ENCODE data around the gene TBC1D8.

The TBC1D8 gene

DNA sequence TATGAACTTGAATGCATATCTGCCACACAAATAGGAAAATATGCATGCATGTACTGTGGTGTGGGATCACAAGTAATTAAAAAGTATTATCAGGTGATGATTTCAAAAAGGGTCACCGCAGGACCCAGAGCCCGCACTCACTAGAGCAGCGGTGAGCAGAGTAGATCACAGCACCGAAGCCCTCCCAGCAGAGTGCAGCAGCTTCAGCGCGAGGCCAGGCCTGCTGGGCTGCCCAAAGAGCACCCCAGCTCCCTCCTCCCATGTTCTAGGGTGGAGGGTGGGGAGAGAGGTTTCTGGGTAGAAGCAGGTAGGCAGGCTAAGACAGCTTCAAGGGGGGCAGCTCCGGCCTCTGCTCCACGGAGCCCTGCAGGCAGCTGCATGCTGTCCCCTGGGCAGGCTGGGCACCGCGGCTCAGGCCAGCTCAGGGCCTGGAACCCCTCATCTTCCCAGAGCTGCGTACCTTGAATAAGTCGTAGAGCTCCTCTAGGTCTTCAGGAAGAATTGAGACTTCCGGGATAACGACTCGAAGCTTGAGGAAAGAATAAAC is 124.2 kb downstream of the TBC1D8 start:
- no peak for DNase-seq (ENCODE audit: low spot score)

DNA sequence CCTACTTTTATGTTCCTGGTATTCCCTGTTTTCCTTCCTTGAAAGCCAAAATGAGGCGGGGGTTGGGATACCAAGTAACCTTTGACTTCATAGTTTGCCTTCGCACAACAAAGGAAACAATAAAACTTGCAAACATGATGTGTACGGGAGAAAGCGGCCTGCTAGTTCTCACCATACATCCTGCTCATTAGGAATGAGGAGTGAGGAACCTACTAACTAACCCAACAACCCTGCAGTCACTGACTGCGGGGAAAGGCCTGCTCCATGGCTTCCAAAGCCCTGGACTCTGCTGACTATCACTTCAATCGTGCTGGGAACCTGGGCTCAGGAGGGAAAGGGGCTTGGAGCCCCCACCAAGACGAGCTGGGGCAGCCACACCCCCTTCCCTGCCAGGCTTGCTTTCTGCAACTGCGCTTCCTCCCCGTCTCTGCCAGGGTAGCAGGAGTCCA is 124.9 kb downstream of the TBC1D8 start:
- DNase-seq (ENCODE audit: low spot score): no peak

DNA sequence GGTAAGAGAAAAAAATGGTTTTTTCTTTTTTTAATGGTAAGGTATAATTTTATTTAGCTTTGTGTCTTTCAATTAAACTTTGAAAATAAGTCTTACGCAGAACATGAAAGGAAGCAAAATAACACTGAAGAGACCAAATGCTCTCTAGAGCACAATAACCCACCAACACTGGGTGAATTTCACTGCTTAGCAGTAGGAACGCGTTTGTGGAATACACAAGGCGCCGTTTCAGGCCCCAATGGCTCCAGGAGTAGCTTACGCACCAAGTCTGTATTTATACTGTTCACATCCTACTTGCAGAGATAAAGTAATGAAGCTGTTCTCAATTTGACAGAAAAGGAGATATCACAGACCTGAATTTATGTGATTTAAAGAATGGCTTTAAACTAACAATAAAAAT is 125.6 kb downstream of the TBC1D8 start:
- DNase-seq (ENCODE audit: low spot score): no peak

DNA sequence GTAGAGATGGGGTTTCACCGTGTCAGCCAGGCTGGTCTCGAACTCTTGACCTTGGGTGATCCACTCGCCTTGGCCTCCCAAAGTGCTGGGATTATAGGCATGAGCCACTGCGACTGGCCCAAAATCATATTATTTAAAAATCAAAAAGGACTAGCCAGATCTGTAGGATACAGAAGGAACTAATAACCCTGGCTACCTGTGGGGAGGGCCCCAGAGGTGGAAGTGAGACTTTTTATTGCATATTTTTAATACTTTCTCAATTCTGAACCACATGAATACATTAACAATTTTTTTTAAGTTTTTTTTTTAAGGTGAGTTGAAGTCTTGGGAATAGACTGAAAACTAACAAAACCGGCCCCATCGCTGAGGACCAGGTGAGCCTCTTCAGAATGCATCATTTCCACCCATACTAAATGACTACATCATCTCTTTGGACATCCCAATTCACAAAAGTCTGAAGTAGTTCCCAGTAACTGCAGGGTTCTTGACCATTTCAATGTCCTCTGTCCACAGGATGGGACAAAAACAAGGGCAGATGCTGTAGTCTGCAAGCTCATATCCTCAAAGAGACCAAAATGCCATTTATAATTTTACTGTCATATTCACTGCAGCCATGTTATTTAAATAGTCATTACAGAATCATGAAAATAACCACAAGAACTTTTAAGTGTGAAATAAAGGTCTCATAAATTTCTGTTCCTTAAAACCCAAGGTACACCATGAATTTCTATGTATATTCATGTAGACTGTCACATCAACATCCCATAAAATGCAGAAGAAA is 127.7 kb downstream of the TBC1D8 start:
- DNase-seq (ENCODE audit: low spot score): no peak

DNA sequence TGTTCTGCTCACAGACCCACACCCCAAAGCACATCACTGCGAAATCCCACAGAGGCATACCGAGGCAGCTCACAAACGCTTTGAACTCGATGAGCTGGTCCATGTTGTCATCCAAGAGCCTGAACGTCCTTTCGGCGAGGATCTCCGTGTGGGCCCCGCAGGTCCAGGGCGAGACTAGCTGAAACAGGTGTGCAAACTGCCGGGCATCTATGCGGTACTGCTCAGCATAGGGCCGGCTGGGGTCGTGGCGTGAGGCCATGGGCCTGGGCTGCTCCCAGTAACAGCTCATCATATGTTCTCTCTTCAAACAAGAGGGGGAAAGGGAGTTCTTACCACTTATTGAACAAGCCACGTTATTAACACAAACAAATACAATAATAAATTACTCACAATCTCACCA is 129.0 kb downstream of the TBC1D8 start:
- DNase-seq (ENCODE audit: low spot score): no peak

DNA sequence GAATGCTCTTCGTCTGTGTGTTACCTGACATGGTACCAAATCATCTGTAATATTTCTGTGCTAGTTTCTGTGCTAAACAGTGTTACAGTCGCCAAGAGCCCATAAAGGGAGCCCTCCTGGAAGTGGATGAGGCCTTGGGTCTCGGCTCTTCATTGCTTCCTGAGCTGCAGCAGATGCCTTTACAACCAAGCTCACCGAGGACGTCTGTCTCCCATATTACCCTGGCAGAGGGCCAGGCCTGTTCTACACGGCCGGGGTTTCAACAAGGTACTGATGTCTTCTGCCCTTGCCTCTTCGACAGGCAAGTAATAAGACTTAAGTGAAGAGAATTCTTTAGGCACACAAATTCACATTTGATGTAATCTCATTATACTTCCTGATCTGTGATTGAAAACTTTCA is 132.2 kb downstream of the TBC1D8 start:
- DNase-seq (ENCODE audit: low spot score): no peak

DNA sequence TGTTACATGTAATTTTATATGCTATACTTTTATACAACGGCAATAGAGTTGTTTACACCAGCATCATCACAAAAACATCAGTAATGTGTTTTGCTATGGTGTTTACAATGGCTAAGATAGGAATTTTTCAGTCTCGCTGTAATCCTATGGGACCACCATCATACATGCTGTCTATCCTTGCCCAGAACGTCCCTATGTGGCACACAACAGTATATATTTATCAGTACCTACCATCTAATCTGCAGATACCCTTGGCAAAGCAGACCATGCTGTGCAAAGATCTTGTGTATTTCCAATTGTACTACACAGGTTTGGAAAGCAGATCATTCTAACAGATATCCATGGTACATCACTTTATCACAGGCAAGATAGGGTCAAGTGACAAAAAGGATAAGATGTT is 133.8 kb downstream of the TBC1D8 start:
- DNase-seq (ENCODE audit: low spot score): no peak

DNA sequence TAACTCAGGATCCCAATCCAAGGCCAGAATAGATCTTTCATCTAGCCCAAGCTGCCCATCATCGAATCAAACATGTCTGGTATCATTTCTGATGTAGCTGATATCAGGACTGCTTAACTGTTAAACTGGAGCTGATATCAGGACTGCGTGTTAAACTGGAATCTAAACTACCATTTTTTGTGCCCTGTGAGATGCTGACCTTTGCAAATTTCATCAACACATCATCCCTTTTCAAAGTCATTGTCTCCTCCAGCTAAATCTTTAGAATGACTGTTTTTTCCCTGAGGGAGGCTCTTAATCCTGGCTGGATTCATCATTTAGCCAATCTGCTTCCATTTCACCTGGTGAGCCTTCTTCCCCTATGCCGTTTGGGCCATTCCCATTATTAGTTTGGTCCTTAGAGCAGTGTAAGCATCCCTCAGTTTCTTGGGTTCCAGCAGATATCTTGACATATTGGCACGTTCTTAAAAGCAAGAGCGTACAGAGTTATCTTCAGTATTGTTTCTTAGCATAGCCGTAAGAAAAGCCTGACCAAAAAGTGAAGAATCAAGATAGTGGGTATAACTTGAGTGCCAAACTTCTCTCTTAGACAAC is 136.8 kb downstream of the TBC1D8 start:
- no peak for DNase-seq (ENCODE audit: low spot score)

DNA sequence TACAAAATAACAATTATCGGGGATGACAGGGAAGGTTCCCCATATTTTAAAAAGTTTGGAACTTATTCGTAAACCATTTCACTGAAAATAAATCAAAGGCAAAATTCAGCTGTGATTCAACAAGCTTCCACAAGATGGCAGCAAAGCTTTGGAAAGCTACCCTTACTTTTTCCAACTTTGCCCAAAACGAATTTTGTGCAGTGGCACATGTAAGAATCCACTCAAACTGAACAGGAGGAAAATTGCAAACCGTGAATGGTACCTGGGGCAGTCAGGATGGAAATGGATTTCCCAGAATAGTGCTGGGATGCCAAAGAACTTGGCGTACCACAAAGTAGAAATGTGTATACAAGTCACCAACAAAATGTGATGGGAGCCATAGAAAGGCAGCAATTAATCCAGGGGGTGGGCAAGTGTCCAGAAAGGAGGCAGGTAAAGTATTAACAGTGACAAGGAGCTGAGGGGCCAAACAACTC is 138.4 kb downstream of the TBC1D8 start:
- DNase-seq (ENCODE audit: low spot score): peak; percentile 34

DNA sequence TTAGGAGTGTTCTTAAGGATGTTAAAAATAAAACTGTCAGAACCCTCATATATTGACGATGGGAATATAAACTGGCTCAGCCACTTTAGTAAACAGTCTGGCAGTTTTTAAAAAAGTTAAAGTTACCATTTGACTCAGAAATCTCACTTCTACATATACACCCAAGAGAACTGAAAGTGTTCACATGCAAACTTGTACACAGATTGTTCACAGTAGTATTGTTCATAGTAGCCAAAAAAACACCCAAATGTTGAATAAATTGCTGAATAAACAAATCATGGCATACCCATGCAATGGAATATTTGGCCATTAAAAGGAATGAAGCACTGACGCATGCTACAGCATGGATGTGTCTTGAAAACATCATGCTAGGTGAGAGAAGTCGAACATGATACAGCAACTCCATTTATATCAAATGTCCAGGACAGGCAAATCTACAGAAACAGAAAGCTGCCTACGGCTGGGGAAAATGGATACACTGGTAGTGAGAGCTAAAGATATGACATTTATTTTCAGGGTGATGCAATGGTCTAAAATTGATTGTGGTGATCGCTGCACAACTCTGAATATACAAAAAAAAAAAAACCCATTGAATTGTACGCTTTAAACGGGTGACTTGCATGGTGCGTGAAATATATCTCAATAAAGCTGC is 139.0 kb downstream of the TBC1D8 start:
- peak; percentile 46 for DNase-seq (ENCODE audit: low spot score)

DNA sequence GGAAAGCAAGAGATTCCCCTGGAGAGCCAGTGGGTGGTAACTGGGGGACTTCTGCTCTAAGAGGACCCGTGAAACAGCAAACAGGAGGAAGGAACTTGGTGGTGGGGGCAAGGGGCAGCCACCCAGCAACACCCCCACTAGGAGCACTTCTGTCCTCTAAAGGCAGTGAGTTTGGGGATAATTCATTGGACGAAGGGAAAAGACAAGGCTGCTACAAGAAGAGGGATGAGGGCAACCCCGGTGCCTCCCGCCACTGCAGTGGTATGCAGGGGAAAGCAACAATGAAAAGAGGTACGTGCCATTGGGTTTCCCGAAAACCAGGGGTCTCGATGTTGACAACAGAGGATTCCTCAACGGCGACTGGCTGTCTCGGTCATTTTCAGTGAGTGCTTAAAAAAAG is 140.0 kb downstream of the TBC1D8 start:
- no peak for DNase-seq (ENCODE audit: low spot score)

DNA sequence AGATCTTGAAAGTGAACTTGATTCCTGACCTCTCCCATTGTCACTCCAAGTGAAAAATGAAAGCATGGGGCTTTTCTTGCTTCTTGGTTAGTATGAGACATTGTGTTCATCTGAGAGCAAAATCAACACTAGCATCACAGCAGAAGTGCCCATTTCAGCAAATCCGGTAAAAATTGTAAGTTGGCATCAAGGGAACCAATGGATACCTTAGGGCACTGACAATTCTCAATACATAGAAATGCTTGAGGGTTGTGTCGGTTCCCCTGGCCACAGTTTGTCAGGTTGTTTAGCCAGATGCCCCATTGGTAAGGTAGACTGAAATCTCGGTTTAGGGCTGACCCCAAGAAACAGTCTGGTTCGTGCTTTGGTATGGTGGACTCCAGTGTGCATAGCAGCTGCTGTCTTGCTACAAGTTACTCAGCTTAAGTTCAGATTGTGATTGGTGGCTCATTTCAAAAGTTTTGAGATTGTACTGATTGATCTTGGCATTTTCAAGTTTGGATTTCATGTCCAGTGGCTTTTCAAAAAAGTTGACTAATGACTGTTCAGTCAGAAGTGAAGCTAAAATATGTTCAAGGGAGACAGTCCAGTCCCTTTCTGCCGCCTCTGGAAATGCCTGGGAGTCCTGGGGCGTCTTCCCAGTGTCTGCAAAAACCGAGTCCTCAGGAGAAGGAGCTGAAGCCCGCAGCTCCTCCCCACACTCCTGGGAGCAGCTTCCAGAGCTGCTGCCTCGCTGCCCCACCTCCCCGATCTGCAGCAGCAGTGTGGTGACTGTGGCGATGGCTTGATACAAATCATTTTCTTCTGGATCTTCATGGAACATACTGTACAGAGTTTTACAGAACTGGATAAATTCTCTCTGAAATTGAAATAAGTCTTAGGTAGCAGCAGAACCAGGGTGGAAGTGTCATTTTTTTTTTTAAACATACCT is 143.5 kb downstream of the TBC1D8 start:
- peak; percentile 27 for DNase-seq (ENCODE audit: low spot score)

DNA sequence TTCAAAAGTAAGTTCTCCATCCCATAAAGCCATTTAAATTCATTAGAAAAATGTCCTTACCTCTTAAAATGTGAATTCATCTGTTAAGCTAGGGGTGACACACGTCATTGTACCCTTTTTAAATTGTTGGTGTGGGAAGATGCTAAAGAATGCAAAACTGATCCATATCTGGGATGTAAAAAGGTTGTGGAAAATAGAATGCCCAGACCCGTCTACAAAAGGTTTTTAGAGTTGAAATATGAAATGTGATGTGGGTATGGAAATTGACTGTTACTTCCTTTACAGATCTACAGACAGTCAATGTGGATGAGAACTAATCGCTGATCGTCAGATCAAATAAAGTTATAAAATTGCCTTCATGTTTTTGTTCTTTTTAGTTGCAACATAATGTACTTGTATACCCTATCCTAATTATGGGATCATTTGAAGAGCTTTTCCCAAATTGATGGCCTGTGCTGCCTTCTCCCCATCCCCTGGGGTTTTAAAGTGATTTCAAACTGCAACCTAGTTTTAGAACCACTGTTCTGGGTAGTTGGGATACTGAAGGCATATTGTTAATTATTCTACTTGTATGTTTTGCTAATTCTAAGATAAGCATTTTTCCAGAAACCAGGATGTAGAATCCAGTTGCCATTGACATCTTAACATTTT is 145.0 kb downstream of the TBC1D8 start:
- no peak for DNase-seq (ENCODE audit: low spot score)

DNA sequence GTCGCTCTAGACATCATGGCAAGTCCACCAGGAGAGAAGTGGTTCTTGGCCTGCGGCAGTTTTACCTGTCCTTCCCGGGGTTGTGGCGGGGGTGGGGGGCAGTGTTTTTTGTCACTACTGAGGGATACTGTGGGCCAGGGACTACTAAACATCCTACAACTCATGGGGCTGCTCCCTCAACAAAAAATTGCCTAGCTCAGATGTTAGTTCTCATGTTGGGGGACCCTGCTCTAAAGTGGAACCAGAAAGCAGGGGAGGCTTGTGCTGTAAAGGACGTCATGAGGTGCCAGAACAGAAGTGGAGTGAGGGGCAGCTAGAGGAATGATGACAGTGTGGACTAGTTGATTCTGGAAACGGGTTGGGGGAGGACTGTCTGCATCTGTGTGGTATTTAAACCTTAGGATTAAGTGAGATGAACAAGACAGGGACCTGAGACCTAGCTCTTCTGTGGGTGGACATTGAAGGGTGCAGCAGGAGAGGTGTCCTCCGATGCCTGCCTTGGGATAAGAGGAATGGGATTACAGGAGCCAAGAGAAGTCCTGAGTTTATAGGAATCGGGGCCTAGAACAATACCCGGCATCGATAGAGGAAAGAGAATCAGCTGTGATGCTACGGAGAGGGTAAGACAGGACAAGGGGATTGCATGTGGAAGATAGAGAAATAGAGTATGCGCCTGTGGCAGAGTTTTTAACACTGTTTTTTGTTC is 146.4 kb downstream of the TBC1D8 start:
- DNase-seq (ENCODE audit: low spot score): no peak

DNA sequence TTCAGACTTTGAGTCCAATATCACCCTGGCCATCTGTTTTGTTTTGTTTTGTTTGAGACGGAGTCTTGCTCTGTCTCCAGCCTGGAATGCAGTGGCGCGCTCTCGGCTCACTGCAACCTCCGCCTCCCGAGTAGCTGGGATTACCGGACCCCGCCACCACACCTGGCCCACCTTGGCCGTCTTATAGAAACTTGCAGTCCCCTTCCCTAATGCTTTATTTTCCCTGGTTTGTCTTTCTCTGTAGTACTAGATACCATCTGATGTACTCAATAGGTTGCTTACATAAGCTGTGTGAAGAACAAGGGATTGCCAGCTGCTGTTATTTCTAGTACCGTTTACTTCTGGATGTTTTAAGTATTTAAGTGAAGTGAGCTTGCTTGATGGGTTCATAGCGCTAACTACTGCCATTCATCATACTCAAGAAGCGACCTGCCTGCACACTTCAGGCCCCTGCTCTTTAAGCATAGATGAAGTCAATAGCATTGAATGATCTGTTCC is 147.9 kb downstream of the TBC1D8 start:
- no peak for DNase-seq (ENCODE audit: low spot score)

DNA sequence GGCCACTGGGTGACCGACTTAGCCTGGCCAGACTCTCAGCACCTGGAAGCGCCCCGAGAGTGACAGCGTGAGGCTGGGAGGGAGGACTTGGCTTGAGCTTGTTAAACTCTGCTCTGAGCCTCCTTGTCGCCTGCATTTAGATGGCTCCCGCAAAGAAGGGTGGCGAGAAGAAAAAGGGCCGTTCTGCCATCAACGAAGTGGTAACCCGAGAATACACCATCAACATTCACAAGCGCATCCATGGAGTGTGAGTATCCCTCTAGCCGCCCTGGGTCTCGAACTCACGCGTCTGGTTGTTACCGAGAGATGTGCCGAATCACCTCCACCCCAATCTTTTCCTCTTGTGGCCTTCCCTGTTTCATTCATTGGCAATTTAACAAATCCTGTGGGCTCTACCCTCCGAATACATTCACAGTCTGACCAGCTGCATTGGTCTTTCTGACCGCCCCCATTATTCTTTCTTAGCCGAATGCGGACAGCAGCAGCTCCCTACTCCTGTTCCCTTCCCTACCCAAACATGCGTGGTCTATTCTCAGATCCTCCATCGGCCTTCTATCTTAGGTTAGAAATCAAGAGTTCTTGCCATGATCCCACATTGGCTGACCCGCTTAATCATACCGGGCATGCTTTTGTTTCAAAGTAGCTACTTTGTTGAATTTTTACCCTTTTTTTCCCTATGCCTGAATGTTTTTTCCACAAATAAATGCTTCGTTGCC is 148.5 kb downstream of the TBC1D8 start:
- DNase-seq (ENCODE audit: low spot score): no peak

DNA sequence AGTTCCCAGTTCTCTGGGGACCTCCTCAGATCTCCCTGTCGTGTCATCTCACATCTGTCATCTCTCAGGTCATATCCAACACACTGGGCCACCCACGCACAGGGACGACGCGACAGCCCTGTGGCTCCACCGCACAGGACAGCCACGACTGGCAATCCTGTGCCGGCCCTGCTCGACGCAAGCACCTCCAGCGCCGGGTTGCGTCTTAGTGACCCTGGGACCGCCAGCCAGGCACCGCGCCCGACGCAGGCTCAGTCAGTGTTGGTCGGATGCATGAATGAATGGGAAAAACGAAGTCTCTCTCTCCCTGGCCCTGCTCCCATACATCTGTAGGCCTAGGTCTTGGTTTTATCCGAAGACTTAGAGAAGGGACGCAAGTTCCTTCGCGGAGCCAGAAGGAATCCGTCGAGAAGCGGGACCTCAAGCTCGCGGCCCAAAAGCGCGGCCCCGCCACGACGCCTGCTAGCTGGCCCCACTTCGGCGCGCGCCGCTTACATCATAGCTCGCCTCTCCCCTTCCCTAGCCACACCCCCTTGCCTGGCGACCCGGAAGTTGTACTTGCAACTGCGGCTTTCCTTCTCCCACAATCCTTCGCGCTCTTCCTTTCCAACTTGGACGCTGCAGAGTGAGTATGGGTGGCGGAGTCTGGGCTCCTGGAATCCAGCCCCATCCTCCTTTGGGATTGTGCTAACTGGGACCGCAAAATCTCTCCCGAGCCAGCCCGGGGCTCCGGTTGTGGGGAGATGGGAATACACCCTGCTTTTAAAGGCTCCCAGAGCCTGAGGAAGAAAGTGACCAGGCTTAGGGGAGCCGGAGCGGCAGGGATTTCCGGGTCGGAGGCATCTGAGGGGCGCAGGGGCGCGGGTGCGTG is 149.3 kb downstream of the TBC1D8 start, which contains the start of gene RPL31:
Gene RPL31 (plus strand): TSS at position 599 of the 871 bp plus-strand sequence. CDS start 413 bp downstream, outside the sequence.
- peak; percentile 96 for DNase-seq (ENCODE audit: low spot score)

DNA sequence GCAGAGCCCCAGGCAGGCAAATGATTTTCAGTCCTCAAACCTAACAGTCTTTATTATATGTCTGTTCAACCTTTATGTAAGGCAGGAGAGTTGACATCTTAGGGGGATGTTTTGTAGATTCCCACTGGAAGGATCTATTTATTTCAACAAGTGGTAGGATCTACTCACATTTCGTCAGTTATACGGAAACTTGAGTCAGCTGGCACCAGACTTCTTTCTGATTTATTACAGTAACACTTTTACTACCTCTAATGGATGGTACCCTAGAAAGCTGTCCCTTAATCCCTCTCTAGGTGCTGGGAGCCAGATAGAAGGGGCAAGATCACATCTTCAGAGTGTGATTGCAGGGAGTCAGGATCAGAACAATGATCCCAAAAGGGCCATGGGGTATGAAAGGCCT is 151.2 kb downstream of the TBC1D8 start:
- DNase-seq (ENCODE audit: low spot score): no peak

DNA sequence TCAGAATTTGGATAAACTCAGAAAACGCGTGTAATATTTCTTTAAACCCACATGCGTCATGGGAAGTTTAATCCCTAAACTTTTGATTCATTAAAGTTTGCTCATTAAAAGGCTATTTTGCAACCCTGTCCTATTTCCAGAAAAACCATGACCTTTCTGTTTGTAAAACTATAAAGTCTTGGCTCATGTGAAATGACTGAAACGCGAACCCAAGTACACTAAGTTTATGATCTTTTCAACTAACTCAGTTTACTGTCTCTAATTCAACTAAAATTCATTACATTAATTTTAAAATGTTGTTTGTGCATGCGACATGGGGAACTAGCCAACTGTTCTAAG is 153.0 kb downstream of the TBC1D8 start:
- DNase-seq (ENCODE audit: low spot score): no peak
